Measurements from ENCODE around the gene SNRPD1. TPM values are rescaled to one million over a fixed set of nuclear protein-coding genes. Genes with fewer than 3 reads are reported as not detected.

Gene SNRPD1
- polyA plus RNA-seq, 12 donors, result 42.5 to 137 (median 107) TPM; not detected in 1

Other genes starting within 250 kb of the SNRPD1 start
- 10 to 100 TPM in 11 of 12 donors, not detected in 1; 18.4 to 27.3 (median 23.2) TPM for gene ESCO1, start 11.6 kb upstream of the SNRPD1 start, polyA plus RNA-seq (ENCODE audit: insufficient read length in 12 of 12)
- gene ABHD3, start 92.5 kb downstream of the SNRPD1 start, polyA plus RNA-seq (ENCODE audit: insufficient read length in 12 of 12), result 10 to 100 TPM in 9 of 12 donors, 1 to 10 TPM in 2, not detected in 1; 7.8 to 25.2 (median 13.7) TPM
- gene MIB1, start 128.5 kb downstream of the SNRPD1 start, polyA plus RNA-seq (ENCODE audit: insufficient read length in 12 of 12), result 10 to 100 TPM in 11 of 12 donors, not detected in 1; 30.1 to 60.6 (median 44.3) TPM

Data from muscle of arm (tissue), 12 donors.